HUDEP-2 (cell line): ENCODE results near the gene SPDYE4.
A peak's percentile ranks its signal among the peaks of the same experiment; 100 is the strongest.

Experiments used
- DNase-seq, 76 experiments: peaks; one replicate each; lab custom pipeline; 2025; ENCODE audit not compliant: unreplicated experiment in 76 of 76; lab: John Stamatoyannopoulos, UW

SPDYE4 gene

GRCh38 chr17:8713878-8714277 is 44.5 kb downstream of the SPDYE4 start:
- no peak for DNase-seq

DNA sequence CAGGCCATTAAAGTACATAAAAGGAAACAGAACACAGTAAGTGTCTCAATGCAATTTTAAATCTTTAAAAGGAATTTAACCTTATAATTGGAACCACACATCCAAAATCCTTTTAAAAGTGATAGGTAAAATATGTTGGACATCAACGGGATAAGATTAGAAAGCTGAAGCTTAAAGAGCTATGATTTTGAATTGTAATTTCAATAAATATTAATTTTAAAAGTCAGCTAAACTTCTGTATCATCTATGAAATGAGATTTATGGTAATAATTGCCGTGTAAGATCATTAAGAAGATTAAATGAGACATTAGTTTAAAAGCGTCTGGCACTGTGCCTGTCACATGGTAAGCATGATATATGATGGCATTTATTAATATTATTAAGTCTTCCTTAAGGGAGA is 45.0 kb downstream of the SPDYE4 start:
- DNase-seq: no peak

DNA sequence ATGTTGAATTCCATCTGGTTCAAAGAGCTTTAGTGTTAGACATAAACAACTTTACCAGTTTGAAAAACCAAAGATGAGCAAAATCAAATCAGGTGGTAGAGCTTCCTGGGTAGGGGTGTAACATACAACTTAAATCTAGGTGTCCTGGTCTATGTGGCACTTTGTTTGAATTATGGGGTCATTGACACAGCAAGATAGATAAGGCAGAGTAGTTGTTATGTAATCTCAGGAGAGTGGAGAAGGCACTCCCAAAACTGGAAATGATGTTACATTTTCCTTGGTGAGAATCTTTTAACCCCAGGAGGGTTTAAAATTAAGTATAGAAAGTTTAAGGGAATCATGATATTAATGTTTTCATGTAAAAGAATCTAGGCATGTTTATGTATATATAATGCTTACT is 45.6 kb downstream of the SPDYE4 start:
- DNase-seq: no peak

GRCh38 chr17:8711291-8711690 is 47.1 kb downstream of the SPDYE4 start:
- DNase-seq: no peak

DNA sequence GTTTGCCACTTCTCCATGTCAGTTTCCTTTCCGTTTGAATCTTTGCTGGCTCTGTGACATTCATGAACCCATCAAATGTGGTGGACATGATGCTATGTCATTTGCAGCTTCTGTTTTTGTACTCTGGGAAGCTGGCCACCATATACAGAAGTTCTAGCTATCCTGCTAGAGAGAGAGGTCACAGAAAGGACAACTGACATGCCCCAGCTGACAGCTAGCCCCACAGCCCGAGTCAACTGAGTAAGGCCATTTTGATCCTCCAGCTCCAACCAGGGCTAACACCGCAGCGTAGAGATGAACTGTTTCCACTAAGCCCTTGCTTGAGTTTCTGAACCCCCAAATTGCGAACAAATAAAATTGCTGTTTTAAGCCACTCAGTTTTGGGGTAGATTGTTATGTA is 47.5 kb downstream of the SPDYE4 start:
- no peak for DNase-seq

- peak in 72 of 76 experiments; percentile 9 to 88 (median 56) for DNase-seq
Observed at GRCh38 chr17:8709006-8709405, 49.3 kb downstream of the SPDYE4 start.

GRCh38 chr17:8708025-8708461 is 50.3 kb downstream of the SPDYE4 start:
- DNase-seq: peak in 2 of 76 experiments; percentile 5 to 14

- no peak for DNase-seq
Observed at GRCh38 chr17:8707332-8708024, 50.9 kb downstream of the SPDYE4 start.

DNA sequence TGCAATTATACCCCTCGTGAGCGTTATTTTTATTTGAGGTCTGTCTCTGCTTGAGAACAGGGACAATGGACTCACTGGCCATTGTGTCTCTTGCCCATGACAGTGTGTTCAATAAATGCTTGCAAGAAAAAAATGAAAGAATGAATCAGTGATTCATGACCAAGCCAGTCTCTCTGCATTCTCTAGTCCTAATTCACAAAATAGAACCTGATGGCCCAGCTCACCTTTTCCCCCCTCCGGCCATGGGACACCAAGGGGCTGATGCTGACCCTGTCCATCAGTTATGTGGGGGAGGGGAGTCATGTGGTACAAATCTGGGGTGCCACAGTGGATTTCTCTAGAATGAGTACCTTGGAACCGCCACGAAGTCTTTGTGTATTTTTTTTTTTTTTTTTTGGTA is 51.9 kb downstream of the SPDYE4 start:
- DNase-seq: no peak

GRCh38 chr17:8705427-8705826 is 52.9 kb downstream of the SPDYE4 start:
- DNase-seq: no peak

GRCh38 chr17:8703001-8703400 is 55.3 kb downstream of the SPDYE4 start:
- no peak for DNase-seq

DNA sequence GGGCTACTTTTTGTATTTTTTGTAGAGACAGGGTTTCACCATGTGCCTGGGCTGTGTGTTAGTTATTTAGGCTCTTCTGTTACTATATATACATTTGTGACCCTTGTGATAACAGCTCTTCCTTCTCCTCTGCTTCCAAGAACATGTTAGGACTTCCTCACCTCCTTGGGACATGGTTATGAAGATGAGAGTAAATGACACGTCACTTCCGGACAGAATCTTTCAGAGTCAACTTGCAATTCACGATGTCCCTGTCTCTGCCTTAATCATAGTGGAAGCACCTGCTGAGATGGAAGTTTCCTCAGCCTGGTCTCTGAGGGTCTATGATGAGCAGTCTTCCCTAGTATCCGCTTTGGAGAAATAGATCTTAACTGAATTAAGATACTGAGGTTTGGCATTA is 56.6 kb downstream of the SPDYE4 start:
- DNase-seq: no peak

- no peak for DNase-seq
Observed at GRCh38 chr17:8701221-8701620, 57.1 kb downstream of the SPDYE4 start.
